ENCODE results near the gene PUM2. TPM values are rescaled to one million over a fixed set of nuclear protein-coding genes. Genes with fewer than 3 reads are reported as not detected.

The PUM2 gene
- total RNA-seq, 1 experiment from 2014 or later: 105 TPM

- no peak for DNase-seq (ENCODE audit: low read depth, low spot score)
- Histone ChIP-seq H3K9me2 (ENCODE audit: insufficient read depth) (no peaks in the 10 kb centered on the region), H3K27me3 (ENCODE audit: insufficient read depth, low read length) (no peaks in the 10 kb centered on the region), H2AFZ (ENCODE audit: low read depth, low read length, poor library complexity, severe bottlenecking) (no peak overlapping the region), H3K4me1 (ENCODE audit: control insufficient read depth in 1 of 2, insufficient read depth in 2 of 2, low read length in 2 of 2) (no peaks in the 10 kb centered on the region), H3K4me3 (replicated peaks in 1 of 2; ENCODE audit: low read depth in 1 of 2, low read length in 2 of 2) (no peak overlapping the region), H3K9me3 (ENCODE audit: control insufficient read depth in 1 of 2, insufficient read depth in 1 of 2, low read depth in 1 of 2, low read length in 2 of 2) (no peaks in the 10 kb centered on the region), H3K27ac (ENCODE audit: low read depth, low read length) (no peak overlapping the region), H3K9ac (ENCODE audit: low read length) (no peak overlapping the region), H3K79me2 (ENCODE audit: insufficient read depth, low read length) (no peaks in the 10 kb centered on the region), H3K36me3 (ENCODE audit: control insufficient read depth in 1 of 2, insufficient read depth in 2 of 2, low read length in 2 of 2) (peaks cover 4 to 5% of the 10 kb centered on the region in 2 experiments; a peak in 2 of 4 replicates), H4K20me1 (ENCODE audit: insufficient read depth) (no peaks in the 10 kb centered on the region), H3K4me2 (ENCODE audit: low read length) (no peak overlapping the region)
- ChIA-PET RAD21 (ENCODE audit: low non-redundant PET in 1 of 2, low total read pairs in 2 of 2, uncharacterized antibody in 2 of 2, unreplicated experiment in 2 of 2) (no interaction called here), CTCF (no interaction called here), POLR2A (no interaction called here)
- TF ChIP-seq ZBTB33 (IDR thresholded peaks at IDR 0.05; ENCODE audit: extremely low read depth, insufficient replicate concordance, low read length) (no peak), CEBPB (IDR thresholded peaks at IDR 0.05; ENCODE audit: low read depth) (no peak), EGR1 (IDR thresholded peaks at IDR 0.05; ENCODE audit: low read depth) (no peak), SIN3A (IDR thresholded peaks at IDR 0.05; ENCODE audit: low read depth) (no peak), RAD21 (IDR thresholded peaks at IDR 0.05; ENCODE audit: low read depth) (no peak), POLR2A (IDR thresholded peaks at IDR 0.05; ENCODE audit: borderline replicate concordance, extremely low read depth, insufficient read depth, insufficient read length) (no peak)
- ATAC-seq: no peak
- intact Hi-C loops (cut with micrococcal nuclease): no loop called here
- BruUV-seq (replicated peaks): no TSS peak
Observed at GRCh38 chr2:20207051-20207450, 143.6 kb downstream of the PUM2 start.

- Histone ChIP-seq H3K4me1 (ENCODE audit: control insufficient read depth in 1 of 2, insufficient read depth in 2 of 2, low read length in 2 of 2) (no peaks in the 10 kb centered on the region), H4K20me1 (ENCODE audit: insufficient read depth) (no peaks in the 10 kb centered on the region), H3K27me3 (ENCODE audit: insufficient read depth, low read length) (no peaks in the 10 kb centered on the region), H3K79me2 (ENCODE audit: insufficient read depth, low read length) (no peaks in the 10 kb centered on the region), H3K4me3 (replicated peaks in 1 of 2; ENCODE audit: low read depth in 1 of 2, low read length in 2 of 2) (no peak overlapping the region), H3K27ac (ENCODE audit: low read depth, low read length) (no peak overlapping the region), H3K9me3 (ENCODE audit: control insufficient read depth in 1 of 2, insufficient read depth in 1 of 2, low read depth in 1 of 2, low read length in 2 of 2) (no peaks in the 10 kb centered on the region), H3K4me2 (ENCODE audit: low read length) (no peak overlapping the region), H3K9ac (ENCODE audit: low read length) (no peak overlapping the region), H3K9me2 (ENCODE audit: insufficient read depth) (no peaks in the 10 kb centered on the region), H3K36me3 (ENCODE audit: control insufficient read depth in 1 of 2, insufficient read depth in 2 of 2, low read length in 2 of 2) (peaks cover 8% of the 10 kb centered on the region in 2 experiments), H2AFZ (ENCODE audit: low read depth, low read length, poor library complexity, severe bottlenecking) (no peak overlapping the region)
- no TSS peak for BruUV-seq (replicated peaks)
- ChIA-PET CTCF (no interaction called here), POLR2A (no interaction called here), RAD21 (ENCODE audit: low non-redundant PET in 1 of 2, low total read pairs in 2 of 2, uncharacterized antibody in 2 of 2, unreplicated experiment in 2 of 2) (no interaction called here)
- ATAC-seq (no peak), DNase-seq (ENCODE audit: low read depth, low spot score) (no peak)
- intact Hi-C loops (cut with micrococcal nuclease): no loop called here
- TF ChIP-seq EZH2 (IDR thresholded peaks at IDR 0.05) (no peak), ZBTB33 (IDR thresholded peaks at IDR 0.05; ENCODE audit: extremely low read depth, insufficient replicate concordance, low read length) (no peak), FOSL1 (IDR thresholded peaks at IDR 0.05; ENCODE audit: low read depth) (no peak), SIN3A (IDR thresholded peaks at IDR 0.05; ENCODE audit: low read depth) (no peak), ZNF274 (IDR thresholded peaks at IDR 0.05; ENCODE audit: low read depth, low read length) (no peak), REST (IDR thresholded peaks at IDR 0.05; ENCODE audit: low read depth) (no peak), POLR2A (IDR thresholded peaks at IDR 0.05; ENCODE audit: borderline replicate concordance, extremely low read depth, insufficient read depth, insufficient read length) (no peak), POLR2AphosphoS5 (IDR thresholded peaks at IDR 0.05; ENCODE audit: low read depth, low read length) (no peak), JUND (IDR thresholded peaks at IDR 0.05) (no peak), SP1 (IDR thresholded peaks at IDR 0.05; ENCODE audit: low read depth) (no peak)
Observed at GRCh38 chr2:20205915-20206524, 144.6 kb downstream of the PUM2 start.

All from HCT116 (cell line).